ENCODE results near the gene C10orf53.

Gene C10orf53

DNA sequence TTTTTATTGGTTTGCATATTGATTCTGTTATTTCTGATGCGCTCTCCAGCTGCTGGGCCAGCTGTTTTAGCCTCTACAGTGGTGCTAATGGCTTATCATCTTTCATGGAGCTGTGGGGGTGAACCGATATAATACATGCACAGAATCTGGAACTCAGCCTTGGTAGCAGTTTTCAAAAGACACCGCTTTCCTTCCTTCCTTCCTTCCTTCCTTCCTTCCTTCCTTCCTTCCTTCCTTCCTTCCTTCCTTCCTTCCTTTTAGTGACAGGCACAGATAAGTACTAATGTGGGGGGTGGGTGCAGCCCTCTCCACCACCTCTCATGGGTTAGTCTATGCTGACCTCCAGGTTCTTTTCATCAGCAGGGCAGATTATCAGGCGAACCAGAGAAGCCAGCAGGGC lies 31.9 kb upstream of the C10orf53 start:
- in situ Hi-C loops (cut with HindIII; ENCODE audit: low pct_unique_long_range_greater_than_20kb, low sequenced_read_pairs) = no loop called here
- no peak for TF ChIP-seq JUND (IDR thresholded peaks at IDR 0.05; ENCODE audit: low read depth)
- DNase-seq (ENCODE audit: low read depth in 1 of 2, low spot score in 1 of 2) = no peak

- in situ Hi-C loops (cut with HindIII; ENCODE audit: low pct_unique_long_range_greater_than_20kb, low sequenced_read_pairs) = no loop called here
- TF ChIP-seq JUND (IDR thresholded peaks at IDR 0.05; ENCODE audit: low read depth) = no peak
- no peak for DNase-seq (ENCODE audit: low read depth in 1 of 2, low spot score in 1 of 2)
These were observed 31.3 kb upstream of the C10orf53 start for GRCh38 chr10:49647985-49648795.

- in situ Hi-C loops (cut with HindIII; ENCODE audit: low pct_unique_long_range_greater_than_20kb, low sequenced_read_pairs) = no loop called here
- DNase-seq (ENCODE audit: low read depth in 1 of 2, low spot score in 1 of 2) = no peak
- TF ChIP-seq JUND (IDR thresholded peaks at IDR 0.05; ENCODE audit: low read depth) = no peak
These were observed 30.2 kb upstream of the C10orf53 start for GRCh38 chr10:49649294-49649693.

GRCh38 chr10:49649936-49650723 lies 29.3 kb upstream of the C10orf53 start:
- TF ChIP-seq JUND (IDR thresholded peaks at IDR 0.05; ENCODE audit: low read depth) = no peak
- DNase-seq (ENCODE audit: low read depth in 1 of 2, low spot score in 1 of 2) = no peak
- in situ Hi-C loops (cut with HindIII; ENCODE audit: low pct_unique_long_range_greater_than_20kb, low sequenced_read_pairs) = no loop called here

DNA sequence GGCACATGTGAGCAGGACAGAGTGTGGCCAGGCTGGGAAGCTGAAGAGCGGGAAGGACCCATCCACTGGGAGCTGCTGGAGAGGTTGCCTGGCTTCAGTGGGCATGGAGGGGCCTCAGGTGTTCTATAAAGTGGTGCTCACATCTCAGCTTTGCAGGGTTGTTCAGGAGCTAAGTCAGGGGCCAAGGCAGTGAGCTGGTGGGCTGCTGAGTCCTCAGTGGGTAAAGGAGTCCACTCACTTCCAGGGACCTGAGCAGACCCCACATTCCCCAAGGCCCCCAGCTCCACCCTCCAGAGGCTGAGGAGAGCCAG lies 28.8 kb upstream of the C10orf53 start:
- no peak for TF ChIP-seq JUND (IDR thresholded peaks at IDR 0.05; ENCODE audit: low read depth)
- in situ Hi-C loops (cut with HindIII; ENCODE audit: low pct_unique_long_range_greater_than_20kb, low sequenced_read_pairs) = no loop called here
- DNase-seq (ENCODE audit: low read depth in 1 of 2, low spot score in 1 of 2) = no peak

GRCh38 chr10:49651039-49651835 lies 28.2 kb upstream of the C10orf53 start:
- TF ChIP-seq JUND (IDR thresholded peaks at IDR 0.05; ENCODE audit: low read depth) = no peak
- in situ Hi-C loops (cut with HindIII; ENCODE audit: low pct_unique_long_range_greater_than_20kb, low sequenced_read_pairs) = no loop called here
- no peak for DNase-seq (ENCODE audit: low read depth in 1 of 2, low spot score in 1 of 2)

DNA sequence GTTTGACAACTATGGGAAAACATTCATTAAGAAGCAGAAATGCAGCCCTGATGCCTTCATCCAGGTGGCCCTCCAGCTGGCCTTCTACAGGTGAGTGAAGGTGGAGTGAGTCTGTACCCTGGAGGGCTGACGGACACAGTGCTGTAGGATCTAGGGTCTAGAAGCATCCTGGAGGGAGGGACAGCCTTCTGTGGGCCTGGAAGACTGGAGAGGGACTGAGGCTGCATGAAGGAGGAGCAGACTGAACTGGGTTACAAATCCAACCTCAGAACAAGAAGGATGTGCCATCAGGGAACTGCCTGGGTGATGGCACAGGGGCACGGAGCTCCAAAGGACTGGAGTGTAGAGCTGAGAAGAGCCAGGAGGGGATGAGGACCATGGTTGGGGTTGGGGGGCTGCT lies 27.5 kb upstream of the C10orf53 start:
- in situ Hi-C loops (cut with HindIII; ENCODE audit: low pct_unique_long_range_greater_than_20kb, low sequenced_read_pairs) = no loop called here
- no peak for TF ChIP-seq JUND (IDR thresholded peaks at IDR 0.05; ENCODE audit: low read depth)
- DNase-seq (ENCODE audit: low read depth in 1 of 2, low spot score in 1 of 2) = no peak

DNA sequence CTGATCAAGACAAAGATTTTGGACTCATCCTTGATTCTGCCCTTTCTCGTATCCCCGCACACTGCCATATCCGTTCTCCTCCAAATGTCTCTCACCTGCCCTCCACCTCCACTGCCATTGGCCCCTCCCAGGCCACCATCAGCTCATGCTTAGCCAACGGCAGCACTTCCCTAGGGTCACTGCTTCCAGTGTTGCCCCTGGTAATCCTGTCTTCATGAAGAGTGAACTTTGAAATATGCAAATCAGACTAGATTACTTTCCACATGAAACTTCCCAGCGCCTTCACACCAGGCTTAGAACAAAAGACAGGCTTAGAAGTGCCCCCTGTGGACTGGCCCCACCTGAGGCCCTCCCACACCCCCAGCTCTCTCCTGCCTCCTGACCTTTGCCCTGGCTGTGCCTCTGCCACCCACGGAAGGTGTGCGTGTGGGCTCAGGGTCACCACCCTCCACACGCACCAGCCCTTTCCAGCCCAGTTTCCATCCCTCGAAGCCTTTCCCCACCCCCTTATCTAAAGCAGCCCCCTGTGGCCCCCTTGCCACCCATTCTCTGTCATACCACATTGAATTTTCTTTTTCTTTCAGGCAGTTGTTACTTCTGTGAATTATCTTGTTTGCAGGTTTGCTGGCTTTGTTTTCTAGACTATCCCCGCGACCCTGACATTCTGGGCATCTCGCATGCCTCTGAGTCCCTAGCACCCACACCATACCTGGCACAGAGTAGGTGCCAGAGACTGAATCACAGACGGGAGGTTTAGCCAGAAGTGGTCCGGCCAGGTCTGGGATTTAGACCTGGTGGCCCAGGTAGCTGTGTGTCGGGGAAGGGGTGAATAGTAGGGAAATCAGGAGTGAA lies 26.8 kb upstream of the C10orf53 start:
- TF ChIP-seq JUND (IDR thresholded peaks at IDR 0.05; ENCODE audit: low read depth) = no peak
- DNase-seq (ENCODE audit: low read depth in 1 of 2, low spot score in 1 of 2) = no peak
- in situ Hi-C loops (cut with HindIII; ENCODE audit: low pct_unique_long_range_greater_than_20kb, low sequenced_read_pairs) = no loop called here

- in situ Hi-C loops (cut with HindIII; ENCODE audit: low pct_unique_long_range_greater_than_20kb, low sequenced_read_pairs) = no loop called here
- no peak for TF ChIP-seq JUND (IDR thresholded peaks at IDR 0.05; ENCODE audit: low read depth)
- DNase-seq (ENCODE audit: low read depth in 1 of 2, low spot score in 1 of 2) = no peak
These were observed 26.1 kb upstream of the C10orf53 start for GRCh38 chr10:49653273-49653929.

DNA sequence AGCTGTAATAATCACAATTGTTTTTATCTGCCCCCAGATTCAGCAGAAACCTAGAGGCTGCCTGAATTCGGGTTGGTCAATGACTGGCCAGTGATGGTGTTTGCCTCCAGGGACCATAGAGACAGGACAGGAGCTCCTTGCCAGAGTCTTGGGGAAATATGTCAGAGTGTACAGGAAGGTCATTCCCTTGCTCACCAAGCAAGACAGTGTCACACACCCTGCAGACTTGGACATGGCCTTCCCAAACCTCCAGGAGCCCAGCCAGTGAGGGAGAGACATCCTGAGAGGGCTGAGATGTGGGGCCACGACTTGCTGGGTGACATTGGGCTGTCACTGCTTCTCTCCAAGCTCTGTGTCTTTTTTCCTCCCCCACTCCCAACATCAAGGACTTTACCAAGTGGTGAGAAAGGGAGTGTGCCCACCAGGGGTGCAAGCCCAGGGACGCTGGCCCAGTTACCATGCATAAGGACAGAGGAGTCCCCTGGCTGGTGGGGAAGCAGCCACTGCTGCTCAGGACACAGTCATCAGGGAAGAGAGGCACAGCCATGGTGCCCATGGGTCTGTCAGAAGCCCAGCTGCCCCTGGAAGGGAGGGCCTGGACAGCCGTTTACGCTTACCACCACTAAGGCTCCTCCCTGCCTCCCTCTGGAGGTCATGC lies 25.3 kb upstream of the C10orf53 start:
- DNase-seq (ENCODE audit: low read depth in 1 of 2, low spot score in 1 of 2) = no peak
- no peak for TF ChIP-seq JUND (IDR thresholded peaks at IDR 0.05; ENCODE audit: low read depth)
- in situ Hi-C loops (cut with HindIII; ENCODE audit: low pct_unique_long_range_greater_than_20kb, low sequenced_read_pairs) = no loop called here

GRCh38 chr10:49655099-49655498 lies 24.4 kb upstream of the C10orf53 start:
- TF ChIP-seq JUND (IDR thresholded peaks at IDR 0.05; ENCODE audit: low read depth) = no peak
- no peak for DNase-seq (ENCODE audit: low read depth in 1 of 2, low spot score in 1 of 2)
- in situ Hi-C loops (cut with HindIII; ENCODE audit: low pct_unique_long_range_greater_than_20kb, low sequenced_read_pairs) = no loop called here

All from T47D (cell line).